SK-N-MC (cell line): Measurements from ENCODE around the gene LIPC.

ENCODE experiments used
- EZH2 ChIP-seq: fragments of 200-600 bp; sonication (generic); IDR thresholded peaks from one replicate; pipeline ENCODE4 v1.6.1; 2017; ENCODE audit warnings: antibody characterized with exemption
- FOXP2 ChIP-seq: optimal IDR thresholded peaks from 2 replicates; pipeline ENCODE3; 2011; ENCODE audit warnings: mild to moderate bottlenecking, moderate library complexity; ENCODE audit not compliant: insufficient read depth; ENCODE audit errors: extremely low read length, control extremely low read depth
- POLR2AphosphoS5 ChIP-seq: IDR thresholded peaks from 2 replicates; pipeline ENCODE4 v1.6.1; 2012; ENCODE audit warnings: mild to moderate bottlenecking, low read depth, low read length, borderline replicate concordance

- TF ChIP-seq POLR2AphosphoS5 = no peak
- TF ChIP-seq EZH2 = no peak
- TF ChIP-seq FOXP2 = no peak
These were observed 22.4 kb downstream of the LIPC start for GRCh38 chr15:58453931-58454793.
